ENCODE measurements around the gene NSMCE1. TPM values are rescaled to one million over a fixed set of nuclear protein-coding genes. Genes with fewer than 3 reads are reported as not detected.

Gene NSMCE1
- total and polyA plus RNA-seq, 2 donors (not counting 1 experiment from before 2014, with no cell fraction given): 29.0 to 61.9 TPM

GRCh38 chr16:27291106-27291505, 22.5 kb upstream of the NSMCE1 start:
- H3K27me3 ChIP-seq (replicated peaks in 1 of 4; ENCODE audit: control extremely low read depth in 1 of 4, control insufficient read depth in 3 of 4, insufficient read depth in 4 of 4, low read length in 3 of 4): no peaks in the 10 kb centered on the region
- H3K9me3 Mint-ChIP-seq (ENCODE audit: insufficient read depth): no peaks in the 10 kb centered on the region
- no peaks in the 10 kb centered on the region for H3K36me3 ChIP-seq (replicated peaks in 1 of 2; ENCODE audit: control extremely low read depth in 1 of 2, control insufficient read depth in 1 of 2, extremely low read depth in 1 of 2, insufficient read depth in 2 of 2, low read length in 1 of 2)
- H3K9ac ChIP-seq (ENCODE audit: low read length): no peak overlapping the region
- no peaks in the 10 kb centered on the region for H4K20me1 ChIP-seq (ENCODE audit: control insufficient read depth, insufficient read depth, low read length, poor library complexity, severe bottlenecking)
- intact Hi-C loops (cut with micrococcal nuclease): no loop called here
- no peaks in the 10 kb centered on the region for H3K9me3 ChIP-seq (ENCODE audit: control extremely low read depth in 1 of 3, control insufficient read depth in 2 of 3, insufficient read depth in 1 of 3, low read length in 2 of 3)
- no peak for DNase-seq
- H3K27me3 Mint-ChIP-seq: no peaks in the 10 kb centered on the region
- ChIA-PET CTCF (no interaction called here), POLR2A (no interaction called here)
- H3K27ac Mint-ChIP-seq: no peak overlapping the region
- H3K27ac ChIP-seq (ENCODE audit: low read length in 2 of 2): no peak overlapping the region
- WGBS (ENCODE audit: insufficient coverage): 98% methylated on average over 5 of the region's 5 CpGs
- no peak for TF ChIP-seq CTCF (IDR thresholded peaks at IDR 0.05)
- TF ChIP-seq EZH2 (IDR thresholded peaks at IDR 0.05; ENCODE audit: borderline replicate concordance, insufficient read depth, low read depth, low read length, poor library complexity, severe bottlenecking): no peak
- H3K4me1 Mint-ChIP-seq: peaks cover 37% of the 10 kb centered on the region
- no peak overlapping the region for H3K4me3 ChIP-seq (ENCODE audit: control extremely low read depth in 1 of 5, extremely low read depth in 1 of 5, insufficient read depth in 1 of 5, low read depth in 2 of 5, low read length in 4 of 5)
- no peaks in the 10 kb centered on the region for H3K79me2 ChIP-seq (ENCODE audit: control insufficient read depth, insufficient read depth, low read length)
- no peak overlapping the region for H3K4me3 Mint-ChIP-seq
- H2AFZ ChIP-seq (ENCODE audit: insufficient read depth, low read depth, low read length, poor library complexity, severe bottlenecking): no peak overlapping the region
- no peak for ATAC-seq (ENCODE audit: low read depth)
- H3K4me2 ChIP-seq (replicated peaks; ENCODE audit: low read depth, low read length, poor library complexity, severe bottlenecking): no peak overlapping the region
- peaks cover 28 to 29% of the 10 kb centered on the region in 2 donors for H3K4me1 ChIP-seq (ENCODE audit: control insufficient read depth in 2 of 2, insufficient read depth in 2 of 2, low read length in 2 of 2)

GRCh38 chr16:27290562-27290961, 22.0 kb upstream of the NSMCE1 start:
- Mint-ChIP-seq H3K27me3 (no peaks in the 10 kb centered on the region), H3K9me3 (ENCODE audit: insufficient read depth) (no peaks in the 10 kb centered on the region), H3K4me1 (peaks cover 38% of the 10 kb centered on the region), H3K27ac (no peak overlapping the region), H3K4me3 (no peak overlapping the region)
- Histone ChIP-seq H3K9ac (ENCODE audit: low read length) (no peak overlapping the region), H3K4me2 (replicated peaks; ENCODE audit: low read depth, low read length, poor library complexity, severe bottlenecking) (no peak overlapping the region), H3K9me3 (ENCODE audit: control extremely low read depth in 1 of 3, control insufficient read depth in 2 of 3, insufficient read depth in 1 of 3, low read length in 2 of 3) (no peaks in the 10 kb centered on the region), H3K27me3 (replicated peaks in 1 of 4; ENCODE audit: control extremely low read depth in 1 of 4, control insufficient read depth in 3 of 4, insufficient read depth in 4 of 4, low read length in 3 of 4) (no peaks in the 10 kb centered on the region), H3K79me2 (ENCODE audit: control insufficient read depth, insufficient read depth, low read length) (no peaks in the 10 kb centered on the region), H4K20me1 (ENCODE audit: control insufficient read depth, insufficient read depth, low read length, poor library complexity, severe bottlenecking) (no peaks in the 10 kb centered on the region), H3K4me3 (ENCODE audit: control extremely low read depth in 1 of 5, extremely low read depth in 1 of 5, insufficient read depth in 1 of 5, low read depth in 2 of 5, low read length in 4 of 5) (no peak overlapping the region), H3K36me3 (replicated peaks in 1 of 2; ENCODE audit: control extremely low read depth in 1 of 2, control insufficient read depth in 1 of 2, extremely low read depth in 1 of 2, insufficient read depth in 2 of 2, low read length in 1 of 2) (no peaks in the 10 kb centered on the region), H3K27ac (ENCODE audit: low read length in 2 of 2) (no peak overlapping the region), H2AFZ (ENCODE audit: insufficient read depth, low read depth, low read length, poor library complexity, severe bottlenecking) (no peak overlapping the region), H3K4me1 (ENCODE audit: control insufficient read depth in 2 of 2, insufficient read depth in 2 of 2, low read length in 2 of 2) (peaks cover 28 to 29% of the 10 kb centered on the region in 2 donors)
- intact Hi-C loops (cut with micrococcal nuclease): no loop called here
- ATAC-seq (ENCODE audit: low read depth) (no peak), DNase-seq (no peak)
- CTCF ChIA-PET: no interaction called here
- POLR2A ChIA-PET: no interaction called here
- TF ChIP-seq EZH2 (IDR thresholded peaks at IDR 0.05; ENCODE audit: borderline replicate concordance, insufficient read depth, low read depth, low read length, poor library complexity, severe bottlenecking) (no peak), CTCF (IDR thresholded peaks at IDR 0.05) (no peak)

All from B cell (primary cell).